Nephron progenitor cell (in vitro differentiated cells): ENCODE results near the gene NEMP1.
A peak's percentile ranks its signal among the peaks of the same experiment; 100 is the strongest.

Experiments used
- DNase-seq: peaks from one replicate; pipeline ENCODE4 v3.0.0; 2021
- H3K27ac Mint-ChIP-seq: 2 replicates; pipeline ENCODE4 v1.8.0; 2021; ENCODE audit warnings: mild to moderate bottlenecking, moderate library complexity, mixed read lengths
- H3K27me3 Mint-ChIP-seq: 2 replicates; pipeline ENCODE4 v1.8.0; 2021; ENCODE audit warnings: mild to moderate bottlenecking, low read depth, mixed read lengths; ENCODE audit not compliant: poor library complexity
- H3K36me3 Mint-ChIP-seq: 2 replicates; pipeline ENCODE4 v1.8.0; 2021; ENCODE audit warnings: low read depth, mixed read lengths
- H3K4me1 Mint-ChIP-seq: 2 replicates; pipeline ENCODE4 v1.8.0; 2021; ENCODE audit warnings: mixed read lengths
- H3K4me3 Mint-ChIP-seq: 2 replicates; pipeline ENCODE4 v1.8.0; 2021; ENCODE audit warnings: mild to moderate bottlenecking, moderate library complexity, mixed read lengths
- H3K9me3 Mint-ChIP-seq: 2 replicates; pipeline ENCODE4 v1.8.0; 2021; ENCODE audit warnings: mild to moderate bottlenecking, moderate library complexity, mixed read lengths
- CTCF ChIP-seq: fragments of 200-600 bp; sonication (generic); IDR thresholded peaks from 2 replicates; pipeline ENCODE4 v1.5.0; 2021; ENCODE audit warnings: antibody characterized with exemption

The NEMP1 gene

GRCh38 chr12:57097554-57097835, 18.9 kb upstream of the NEMP1 start:
- TF ChIP-seq CTCF: no peak
- Mint-ChIP-seq H3K27me3 (no peaks in the 10 kb centered on the region), H3K27ac (no peak overlapping the region), H3K4me3 (no peak overlapping the region), H3K4me1 (peaks cover 46% of the 10 kb centered on the region), H3K9me3 (no peaks in the 10 kb centered on the region), H3K36me3 (peaks cover 50% of the 10 kb centered on the region)
- DNase-seq: no peak

- H3K36me3 Mint-ChIP-seq: peaks cover 56% of the 10 kb centered on the region
- H3K4me3 Mint-ChIP-seq: no peak overlapping the region
Measured at GRCh38 chr12:57096748-57097553, 18.4 kb upstream of the NEMP1 start.

GRCh38 chr12:57096099-57096572, 17.5 kb upstream of the NEMP1 start:
- no peaks in the 10 kb centered on the region for H3K27me3 Mint-ChIP-seq
- H3K9me3 Mint-ChIP-seq: no peaks in the 10 kb centered on the region
- H3K27ac Mint-ChIP-seq: peak overlapping the region; percentile 83
- peaks cover 60% of the 10 kb centered on the region for H3K36me3 Mint-ChIP-seq
- H3K4me3 Mint-ChIP-seq: no peak overlapping the region
- no peak for DNase-seq
- peaks cover 51% of the 10 kb centered on the region for H3K4me1 Mint-ChIP-seq
- no peak for TF ChIP-seq CTCF

More at GRCh38 chr12:57096748-57097553, 18.4 kb upstream of the NEMP1 start:
- DNase-seq: no peak
- no peak for TF ChIP-seq CTCF
- peak overlapping the region; percentile 76 for H3K27ac Mint-ChIP-seq
- H3K27me3 Mint-ChIP-seq: no peaks in the 10 kb centered on the region
- no peaks in the 10 kb centered on the region for H3K9me3 Mint-ChIP-seq
- peaks cover 46% of the 10 kb centered on the region for H3K4me1 Mint-ChIP-seq

GRCh38 chr12:57095440-57095839, 16.8 kb upstream of the NEMP1 start:
- H3K4me3 Mint-ChIP-seq: no peak overlapping the region
- TF ChIP-seq CTCF: no peak
- no peaks in the 10 kb centered on the region for H3K9me3 Mint-ChIP-seq
- H3K27ac Mint-ChIP-seq: peak overlapping the region; percentile 83
- no peaks in the 10 kb centered on the region for H3K27me3 Mint-ChIP-seq
- H3K36me3 Mint-ChIP-seq: peaks cover 63% of the 10 kb centered on the region
- no peak for DNase-seq
- peaks cover 58% of the 10 kb centered on the region for H3K4me1 Mint-ChIP-seq

- Mint-ChIP-seq H3K27me3 (no peaks in the 10 kb centered on the region), H3K4me3 (peak overlapping the region; percentile 38), H3K36me3 (peaks cover 54% of the 10 kb centered on the region), H3K4me1 (peaks cover 67% of the 10 kb centered on the region), H3K27ac (peak overlapping the region; percentile 83), H3K9me3 (no peaks in the 10 kb centered on the region)
- DNase-seq: no peak
- TF ChIP-seq CTCF: no peak
Measured at GRCh38 chr12:57094208-57095160, 15.9 kb upstream of the NEMP1 start.
